RWPE2 (cell line): ENCODE data around the gene RFX2.
"Not testable (repeated sequence)": the region's sequence is repeated elsewhere in the genome, so short reads cannot be mapped to it uniquely, and the experiment has no call there.

Experiments used
- ATAC-seq: fragments of 200-7000 bp; cut with Tn5 transposase; 3 replicates; pipeline ENCODE4 v1.9.1; 2021; ENCODE audit warnings: low read depth
- DNase-seq: peaks from one replicate; pipeline ENCODE4 v3.0.0-alpha.2; 2020; ENCODE audit warnings: low spot score
- H3K27ac ChIP-seq: fragments of 450-650 bp; 2 replicates; pipeline ENCODE4 v1.5.1; 2017; ENCODE audit warnings: mild to moderate bottlenecking; ENCODE audit not compliant: poor library complexity, severe bottlenecking
- H3K27me3 ChIP-seq: fragments of 250-450 bp; sonication (Bioruptor Pico); 2 replicates; pipeline ENCODE4 v1.5.1; 2021; ENCODE audit warnings: mild to moderate bottlenecking, moderate library complexity; ENCODE audit not compliant: insufficient read depth, poor library complexity, severe bottlenecking
- H3K36me3 ChIP-seq: fragments of 250-450 bp; sonication (Bioruptor Pico); 2 replicates; pipeline ENCODE4 v1.5.1; 2020; ENCODE audit warnings: low read depth, mild to moderate bottlenecking, moderate library complexity
- H3K4me1 ChIP-seq: fragments of 250-450 bp; sonication (Bioruptor Pico); 2 replicates; pipeline ENCODE4 v1.5.1; 2021; ENCODE audit warnings: mild to moderate bottlenecking, moderate library complexity; ENCODE audit not compliant: insufficient read depth, poor library complexity, severe bottlenecking
- H3K4me3 ChIP-seq: fragments of 250-450 bp; sonication (Bioruptor Pico); 2 replicates; pipeline ENCODE4 v1.5.1; 2021; ENCODE audit warnings: mild to moderate bottlenecking, moderate library complexity; ENCODE audit not compliant: severe bottlenecking
- H3K9me3 ChIP-seq: fragments of 250-450 bp; sonication (Bioruptor Pico); 2 replicates; pipeline ENCODE4 v1.5.1; 2021; ENCODE audit warnings: mild to moderate bottlenecking, moderate library complexity; ENCODE audit not compliant: severe bottlenecking
- TF ChIP-seq, protein P1 (sequence below): fragments of 450-650 bp; IDR thresholded peaks from one replicate; pipeline ENCODE4 v1.5.1; 2017; ENCODE audit warnings: mild to moderate bottlenecking, moderate library complexity; ENCODE audit not compliant: poor library complexity, severe bottlenecking

Gene RFX2

GRCh38 chr19:6073858-6074708 is 36.2 kb downstream of the RFX2 start:
- DNase-seq (no peak), ATAC-seq (no peak)
- Histone ChIP-seq H3K9me3 (no peaks in the 10 kb centered on the region), H3K4me1 (peaks cover 28% of the 10 kb centered on the region), H3K27ac (no peak overlapping the region), H3K27me3 (no peaks in the 10 kb centered on the region), H3K36me3 (no peaks in the 10 kb centered on the region), H3K4me3 (no peak overlapping the region)
- TF ChIP-seq, protein P1, sequence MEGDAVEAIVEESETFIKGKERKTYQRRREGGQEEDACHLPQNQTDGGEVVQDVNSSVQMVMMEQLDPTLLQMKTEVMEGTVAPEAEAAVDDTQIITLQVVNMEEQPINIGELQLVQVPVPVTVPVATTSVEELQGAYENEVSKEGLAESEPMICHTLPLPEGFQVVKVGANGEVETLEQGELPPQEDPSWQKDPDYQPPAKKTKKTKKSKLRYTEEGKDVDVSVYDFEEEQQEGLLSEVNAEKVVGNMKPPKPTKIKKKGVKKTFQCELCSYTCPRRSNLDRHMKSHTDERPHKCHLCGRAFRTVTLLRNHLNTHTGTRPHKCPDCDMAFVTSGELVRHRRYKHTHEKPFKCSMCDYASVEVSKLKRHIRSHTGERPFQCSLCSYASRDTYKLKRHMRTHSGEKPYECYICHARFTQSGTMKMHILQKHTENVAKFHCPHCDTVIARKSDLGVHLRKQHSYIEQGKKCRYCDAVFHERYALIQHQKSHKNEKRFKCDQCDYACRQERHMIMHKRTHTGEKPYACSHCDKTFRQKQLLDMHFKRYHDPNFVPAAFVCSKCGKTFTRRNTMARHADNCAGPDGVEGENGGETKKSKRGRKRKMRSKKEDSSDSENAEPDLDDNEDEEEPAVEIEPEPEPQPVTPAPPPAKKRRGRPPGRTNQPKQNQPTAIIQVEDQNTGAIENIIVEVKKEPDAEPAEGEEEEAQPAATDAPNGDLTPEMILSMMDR = no peak

- not testable (repeated sequence) for H3K36me3 ChIP-seq, ATAC-seq, H3K27ac ChIP-seq, DNase-seq, H3K27me3 ChIP-seq, H3K9me3 ChIP-seq, H3K4me3 ChIP-seq
- H3K4me1 ChIP-seq = peaks cover 28% of the 10 kb centered on the region
These were observed 37.1 kb downstream of the RFX2 start for GRCh38 chr19:6073233-6073632.

DNA sequence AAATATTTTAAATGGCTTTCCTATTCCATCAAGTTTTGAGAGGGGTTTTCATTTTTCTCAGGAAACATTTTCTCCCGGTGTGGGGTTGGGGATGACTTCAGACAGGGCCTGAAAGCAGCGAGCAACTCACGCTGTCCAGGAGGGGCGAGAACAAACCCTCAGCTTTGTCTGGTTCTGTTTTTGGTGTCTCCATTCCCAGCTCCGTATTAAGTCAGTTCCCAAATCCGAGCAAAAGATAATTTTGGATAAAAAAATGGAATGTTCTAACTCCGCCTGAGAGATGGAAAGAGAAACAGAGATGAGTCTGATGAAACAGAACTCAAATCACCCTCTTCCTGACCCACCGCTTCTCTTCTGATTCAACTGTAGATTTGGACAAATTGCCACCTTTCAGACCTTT is 38.4 kb downstream of the RFX2 start:
- H3K27me3 ChIP-seq = no peaks in the 10 kb centered on the region
- H3K36me3 ChIP-seq = no peaks in the 10 kb centered on the region
- TF ChIP-seq, protein P1 = no peak
- peak overlapping the region; percentile 23 for H3K27ac ChIP-seq
- DNase-seq = no peak
- no peaks in the 10 kb centered on the region for H3K9me3 ChIP-seq
- no peak for ATAC-seq
- peaks cover 24% of the 10 kb centered on the region for H3K4me1 ChIP-seq
- no peak overlapping the region for H3K4me3 ChIP-seq

DNA sequence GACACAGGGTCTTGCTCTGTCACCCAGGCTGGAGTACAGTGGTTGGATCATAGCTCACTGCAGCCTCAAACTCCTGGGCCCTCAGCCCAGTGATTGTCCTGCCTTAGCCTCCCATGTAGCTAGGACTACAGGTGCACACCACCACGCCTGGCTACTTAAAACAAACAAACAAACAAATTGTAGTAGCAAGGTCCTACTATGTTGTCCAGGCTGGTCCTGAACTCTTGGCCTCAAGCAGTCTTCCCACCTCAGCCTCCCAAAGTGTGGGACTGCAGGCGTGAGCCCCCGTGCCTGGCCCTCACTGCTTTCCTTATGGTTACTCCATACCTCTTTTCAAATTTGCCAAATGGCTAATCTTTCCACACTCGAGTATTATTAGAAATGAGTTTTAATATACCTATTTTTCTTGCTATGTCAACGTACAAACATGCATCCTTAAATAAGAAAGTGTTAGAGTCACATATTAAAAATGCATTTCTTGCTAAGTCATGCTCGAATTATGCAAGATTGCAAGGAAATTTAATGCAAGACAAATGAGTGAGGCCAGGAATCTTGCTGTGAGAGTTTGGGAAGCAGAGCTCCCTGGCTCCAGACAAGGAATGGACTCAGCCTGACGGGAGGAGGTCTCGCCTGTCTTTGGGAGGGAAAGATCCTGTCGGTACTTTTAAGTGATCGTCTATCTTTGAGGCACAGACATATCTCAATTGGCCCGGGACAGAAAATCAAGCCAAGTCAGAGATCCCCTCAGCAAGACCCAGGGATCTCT is 39.4 kb downstream of the RFX2 start:
- H3K27ac ChIP-seq = peak overlapping the region; percentile 23
- peak; percentile 10 for DNase-seq
- no peaks in the 10 kb centered on the region for H3K27me3 ChIP-seq
- no peak overlapping the region for H3K4me3 ChIP-seq
- no peaks in the 10 kb centered on the region for H3K9me3 ChIP-seq
- H3K36me3 ChIP-seq = no peaks in the 10 kb centered on the region
- ATAC-seq = no peak
- H3K4me1 ChIP-seq = peaks cover 24% of the 10 kb centered on the region
- TF ChIP-seq, protein P1 = no peak

DNA sequence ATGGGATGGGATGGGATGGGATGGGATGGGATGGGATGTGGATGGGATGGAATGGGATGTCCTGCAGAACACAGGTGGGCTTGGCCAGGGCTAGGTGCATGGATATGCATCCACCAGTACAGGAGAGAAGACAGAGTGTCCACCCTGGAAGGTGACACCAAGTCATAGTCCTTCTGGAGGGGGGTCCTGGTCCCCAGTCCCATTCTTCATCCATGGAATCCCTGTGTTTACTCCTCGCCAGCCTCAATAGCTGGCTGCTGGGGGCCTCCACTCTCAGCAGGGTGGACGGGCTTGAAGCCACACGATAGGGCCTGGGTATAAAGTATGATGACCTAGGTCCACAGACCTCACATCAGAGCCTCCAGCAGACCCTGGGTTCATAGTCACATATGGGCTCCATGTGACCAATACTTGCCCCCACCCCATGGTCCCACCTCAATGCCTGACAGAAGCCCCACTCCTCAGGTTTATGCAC is 40.1 kb downstream of the RFX2 start:
- Histone ChIP-seq H3K27me3 (no peaks in the 10 kb centered on the region), H3K4me1 (peaks cover 28% of the 10 kb centered on the region), H3K27ac (peak overlapping the region; percentile 23), H3K36me3 (no peaks in the 10 kb centered on the region), H3K9me3 (no peaks in the 10 kb centered on the region), H3K4me3 (no peak overlapping the region)
- TF ChIP-seq, protein P1 = no peak
- no peak for DNase-seq
- no peak for ATAC-seq
